Raji (cell line): Measurements from ENCODE around the gene ELAVL4.

Experiments used
- POLR2A ChIP-seq: IDR thresholded peaks from 2 replicates; pipeline ENCODE4 v1.6.1; 2011; ENCODE audit warnings: low read depth, low read length, control low read depth; ENCODE audit not compliant: insufficient read depth

ELAVL4 gene

DNA sequence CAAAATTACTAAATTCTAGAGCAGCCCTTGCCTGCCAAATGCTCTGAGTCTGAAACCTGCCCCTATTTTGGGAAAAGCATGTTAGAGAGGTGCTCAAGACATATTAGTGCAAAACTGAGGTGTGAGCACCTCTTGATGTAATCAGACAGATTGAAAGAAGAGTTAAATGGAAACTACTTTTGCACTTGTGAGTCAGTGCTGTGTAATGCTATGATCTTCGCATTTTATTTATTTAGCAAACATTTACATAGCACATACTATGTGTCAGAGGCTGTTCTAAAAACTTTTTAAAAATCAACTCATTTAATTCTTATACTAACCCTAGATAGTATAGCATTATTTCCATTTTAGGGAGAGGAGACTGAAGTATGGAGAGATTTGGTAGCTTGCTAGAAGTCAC, 138.1 kb downstream of the ELAVL4 start:
- TF ChIP-seq POLR2A, result no peak

DNA sequence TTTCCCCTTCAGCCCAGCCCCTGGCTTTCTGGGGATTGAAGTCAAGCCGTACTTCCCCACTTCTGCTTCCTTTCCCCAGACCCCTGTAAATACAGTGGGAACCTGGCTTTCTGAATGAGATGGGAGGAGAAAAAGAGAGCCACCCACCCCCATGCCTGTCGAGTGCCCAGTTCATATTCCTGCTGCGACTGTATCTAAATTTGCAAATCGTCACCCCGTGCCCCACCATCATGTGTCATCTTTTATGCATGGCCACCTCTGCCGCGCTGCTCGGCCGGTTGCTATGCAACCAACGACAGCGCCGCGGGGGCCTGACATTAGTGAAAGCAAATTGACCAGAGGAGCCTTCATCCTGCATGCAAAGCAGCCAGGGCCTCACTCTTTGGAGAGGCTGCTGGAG, 143.0 kb downstream of the ELAVL4 start:
- no peak for TF ChIP-seq POLR2A

DNA sequence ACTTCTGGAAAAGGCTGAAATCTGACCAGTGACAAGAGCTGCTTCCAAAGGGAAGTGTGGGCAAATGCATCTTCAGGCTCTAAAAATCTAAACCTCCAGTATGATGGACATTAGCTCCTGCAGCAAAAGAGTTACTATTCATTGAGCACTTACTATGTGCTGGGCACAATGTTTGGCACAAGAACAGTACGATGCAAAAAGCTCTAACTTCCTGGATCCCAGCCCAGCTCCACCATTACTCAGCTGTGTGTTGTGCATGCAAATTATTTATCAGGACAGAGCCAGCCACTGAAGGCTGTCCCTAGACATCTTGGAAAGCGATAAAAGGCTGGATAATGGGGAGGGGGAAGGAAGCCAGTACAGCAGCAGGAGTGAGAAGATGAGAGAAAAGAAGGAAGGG, 143.5 kb downstream of the ELAVL4 start:
- no peak for TF ChIP-seq POLR2A
